ENCODE measurements around the gene SLC46A2.

DNA sequence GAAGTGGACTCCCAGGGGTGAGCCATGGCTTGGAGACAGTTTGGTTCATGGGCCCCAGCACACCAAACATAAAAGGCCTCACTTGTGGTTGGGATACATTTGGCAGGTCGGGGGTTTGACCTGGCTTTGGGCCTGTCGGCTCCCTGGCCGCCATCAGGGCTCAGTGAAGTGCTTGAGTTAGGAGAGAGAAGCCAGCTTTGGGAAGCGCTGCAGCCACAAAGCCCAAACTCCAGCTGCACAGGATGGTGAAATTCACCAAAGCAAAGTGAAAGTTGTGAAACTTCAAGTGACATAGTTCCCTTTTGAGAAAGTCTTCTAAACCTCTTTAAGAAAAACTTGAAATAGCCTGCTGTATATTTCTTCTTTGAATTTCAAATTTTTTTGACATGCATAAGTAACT lies 27.5 kb downstream of the SLC46A2 start:
- TF ChIP-seq, protein P1, sequence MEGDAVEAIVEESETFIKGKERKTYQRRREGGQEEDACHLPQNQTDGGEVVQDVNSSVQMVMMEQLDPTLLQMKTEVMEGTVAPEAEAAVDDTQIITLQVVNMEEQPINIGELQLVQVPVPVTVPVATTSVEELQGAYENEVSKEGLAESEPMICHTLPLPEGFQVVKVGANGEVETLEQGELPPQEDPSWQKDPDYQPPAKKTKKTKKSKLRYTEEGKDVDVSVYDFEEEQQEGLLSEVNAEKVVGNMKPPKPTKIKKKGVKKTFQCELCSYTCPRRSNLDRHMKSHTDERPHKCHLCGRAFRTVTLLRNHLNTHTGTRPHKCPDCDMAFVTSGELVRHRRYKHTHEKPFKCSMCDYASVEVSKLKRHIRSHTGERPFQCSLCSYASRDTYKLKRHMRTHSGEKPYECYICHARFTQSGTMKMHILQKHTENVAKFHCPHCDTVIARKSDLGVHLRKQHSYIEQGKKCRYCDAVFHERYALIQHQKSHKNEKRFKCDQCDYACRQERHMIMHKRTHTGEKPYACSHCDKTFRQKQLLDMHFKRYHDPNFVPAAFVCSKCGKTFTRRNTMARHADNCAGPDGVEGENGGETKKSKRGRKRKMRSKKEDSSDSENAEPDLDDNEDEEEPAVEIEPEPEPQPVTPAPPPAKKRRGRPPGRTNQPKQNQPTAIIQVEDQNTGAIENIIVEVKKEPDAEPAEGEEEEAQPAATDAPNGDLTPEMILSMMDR (IDR thresholded peaks at IDR 0.05): no peak
- no peak for TF ChIP-seq POLR2A (IDR thresholded peaks at IDR 0.05)

All from lower leg skin (tissue), 3 donors.